Measurements from ENCODE around the gene RPL5. TPM values are rescaled to one million over a fixed set of nuclear protein-coding genes. Genes with fewer than 3 reads are reported as not detected.

Gene RPL5
- total and polyA plus RNA-seq, 2 of the 8 experiments (the other 6 are each of a cell fraction or from before 2014, with no cell fraction given): 1,506 to 2,034 TPM

DNA sequence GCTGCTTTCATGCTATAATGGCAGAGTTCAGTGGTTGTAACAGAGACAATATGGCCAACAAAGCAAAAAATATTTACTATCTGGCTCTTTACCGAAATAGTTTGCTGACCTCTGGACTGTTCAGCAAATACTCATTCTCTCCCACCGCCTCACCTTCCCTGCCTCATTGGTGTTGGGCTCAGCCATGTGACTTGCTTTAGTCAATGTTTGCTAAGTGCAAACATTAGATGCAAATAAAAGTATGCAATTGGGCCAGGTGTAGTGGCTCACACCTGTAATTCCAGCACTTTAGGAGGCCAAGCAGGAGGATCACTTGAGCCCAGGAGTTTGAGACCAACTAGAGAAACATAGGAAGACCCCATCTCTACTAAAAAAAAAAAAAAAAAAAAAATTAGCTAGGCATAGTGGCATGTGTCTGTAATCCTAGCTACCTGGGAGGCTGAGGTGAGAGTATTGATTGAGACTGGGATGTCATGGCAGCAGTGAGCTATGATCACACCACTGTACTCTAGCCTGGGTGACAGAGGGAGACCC, 55.1 kb downstream of the RPL5 start (continued):
- TF ChIP-seq TAF7 (optimal IDR thresholded peaks at IDR 0.05; ENCODE audit: borderline replicate concordance, low read depth, low read length) (no peak), BCL11A (IDR thresholded peaks at IDR 0.05; ENCODE audit: low read depth in 2 of 2, low read length in 2 of 2) (no peak), PHF8 (conservative IDR thresholded peaks at IDR 0.05; ENCODE audit: low read depth, low read length) (no peak), TCF12 (IDR thresholded peaks at IDR 0.05; ENCODE audit: low read depth, low read length) (no peak), SUZ12 (IDR thresholded peaks at IDR 0.05; ENCODE audit: low read length) (no peak), KDM4A (IDR thresholded peaks at IDR 0.05; ENCODE audit: low read depth, low read length, severe bottlenecking) (no peak)
